Activated naive CD8-positive, alpha-beta T cell treated with anti-CD3 and anti-CD28 coated beads, Interleukin-2, amount 10 ng/mL, durations not matched to agents 7 days and 5 days (primary cell): Measurements from ENCODE around the gene CDKN1A. TPM values are rescaled to one million over a fixed set of nuclear protein-coding genes. Genes with fewer than 3 reads are reported as not detected.

Experiments used
- ATAC-seq: fragments of 150-1000 bp; cut with Tn5 transposase; one replicate; pipeline ENCODE4 v1.10.0; 2021; ENCODE audit warnings: low read depth, moderate library complexity
- POLR2A ChIA-PET: fragments of 350-600 bp; sonication (Branson Sonifier 250); formaldehyde crosslinking; loops from one replicate; lab custom pipeline; 2021; ENCODE audit warnings: antibody characterized with exemption; lab: Charles Lee
- DNase-seq: peaks from one replicate; pipeline ENCODE4 v3.0.0; 2021
- H3K27ac Mint-ChIP-seq: one replicate; pipeline ENCODE4 v1.8.0; 2022; ENCODE audit warnings: mild to moderate bottlenecking, mixed read lengths
- H3K27me3 Mint-ChIP-seq: one replicate; pipeline ENCODE4 v1.8.0; 2022; ENCODE audit warnings: mild to moderate bottlenecking, moderate library complexity, mixed read lengths
- H3K36me3 Mint-ChIP-seq: one replicate; pipeline ENCODE4 v1.8.0; 2021; ENCODE audit warnings: mild to moderate bottlenecking, mixed read lengths
- H3K4me1 Mint-ChIP-seq: one replicate; pipeline ENCODE4 v1.8.0; 2021; ENCODE audit warnings: mixed read lengths
- H3K4me3 Mint-ChIP-seq: one replicate; pipeline ENCODE4 v1.8.0; 2022; ENCODE audit warnings: mild to moderate bottlenecking, moderate library complexity, mixed read lengths
- H3K9me3 Mint-ChIP-seq: one replicate; pipeline ENCODE4 v1.8.0; 2021; ENCODE audit warnings: mixed read lengths
- total RNA-seq, 2 experiments: library from RNA; stranded (reverse); gene quantifications; one replicate each; pipeline ENCODE4 v1.2.3, GENCODE V29; 2021

The CDKN1A gene
- total RNA-seq, 2 experiments from 2014 or later: 25.1 to 25.9 TPM

- Mint-ChIP-seq H3K27me3 (peaks cover 2% of the 10 kb centered on the region), H3K4me3 (peak overlapping the region; percentile 25), H3K27ac (no peak overlapping the region), H3K4me1 (peaks cover 22% of the 10 kb centered on the region), H3K9me3 (no peaks in the 10 kb centered on the region), H3K36me3 (no peaks in the 10 kb centered on the region)
- POLR2A ChIA-PET: no interaction called here
- DNase-seq (no peak), ATAC-seq (peak; percentile 55)
Observed at GRCh38 chr6:36727505-36728021, 49.0 kb downstream of the CDKN1A start.

GRCh38 chr6:36728289-36729160, 50.0 kb downstream of the CDKN1A start:
- ATAC-seq: no peak
- peaks cover 22% of the 10 kb centered on the region for H3K4me1 Mint-ChIP-seq
- peaks cover 2% of the 10 kb centered on the region for H3K27me3 Mint-ChIP-seq
- H3K27ac Mint-ChIP-seq: no peak overlapping the region
- DNase-seq: no peak
- H3K4me3 Mint-ChIP-seq: peak overlapping the region; percentile 25
- POLR2A ChIA-PET: no interaction called here
- H3K9me3 Mint-ChIP-seq: no peaks in the 10 kb centered on the region
- H3K36me3 Mint-ChIP-seq: no peaks in the 10 kb centered on the region

- Mint-ChIP-seq H3K4me3 (no peak overlapping the region), H3K9me3 (no peaks in the 10 kb centered on the region), H3K4me1 (peaks cover 24% of the 10 kb centered on the region), H3K27me3 (peaks cover 2% of the 10 kb centered on the region), H3K36me3 (peaks cover 1% of the 10 kb centered on the region), H3K27ac (no peak overlapping the region)
- no peak for DNase-seq
- POLR2A ChIA-PET: no interaction called here
- no peak for ATAC-seq
Observed at GRCh38 chr6:36729161-36729524, 50.6 kb downstream of the CDKN1A start.

GRCh38 chr6:36730424-36731380, 52.2 kb downstream of the CDKN1A start:
- Mint-ChIP-seq H3K27me3 (peaks cover 2% of the 10 kb centered on the region), H3K36me3 (peaks cover 1% of the 10 kb centered on the region), H3K4me1 (peaks cover 29% of the 10 kb centered on the region), H3K4me3 (no peak overlapping the region), H3K9me3 (no peaks in the 10 kb centered on the region), H3K27ac (no peak overlapping the region)
- ATAC-seq: no peak
- DNase-seq: no peak
- POLR2A ChIA-PET: interaction anchor here (0.6 kb wide), 2 partner anchors 12 to 235 kb away, joined by 3 read pairs; no protein-coding TSS in a partner anchor

- H3K4me1 Mint-ChIP-seq: peaks cover 29% of the 10 kb centered on the region
- H3K36me3 Mint-ChIP-seq: peaks cover 1% of the 10 kb centered on the region
- DNase-seq (peak; percentile 16), ATAC-seq (no peak)
- peaks cover 2% of the 10 kb centered on the region for H3K27me3 Mint-ChIP-seq
- POLR2A ChIA-PET: no interaction called here
- H3K4me3 Mint-ChIP-seq: no peak overlapping the region
- H3K27ac Mint-ChIP-seq: no peak overlapping the region
- no peaks in the 10 kb centered on the region for H3K9me3 Mint-ChIP-seq
Observed at GRCh38 chr6:36731622-36732310, 53.3 kb downstream of the CDKN1A start.

- Mint-ChIP-seq H3K27ac (no peak overlapping the region), H3K4me3 (no peak overlapping the region), H3K9me3 (no peaks in the 10 kb centered on the region), H3K36me3 (peaks cover 1% of the 10 kb centered on the region), H3K27me3 (peaks cover 2% of the 10 kb centered on the region), H3K4me1 (peaks cover 17% of the 10 kb centered on the region)
- POLR2A ChIA-PET: no interaction called here
- DNase-seq: no peak
- no peak for ATAC-seq
Observed at GRCh38 chr6:36733300-36733699, 54.8 kb downstream of the CDKN1A start.

- ATAC-seq (no peak), DNase-seq (no peak)
- Mint-ChIP-seq H3K4me3 (peak overlapping the region; percentile 48), H3K27ac (peak overlapping the region; percentile 72), H3K36me3 (peaks cover 1% of the 10 kb centered on the region), H3K27me3 (peaks cover under 1% of the 10 kb centered on the region), H3K4me1 (peaks cover 16% of the 10 kb centered on the region), H3K9me3 (no peaks in the 10 kb centered on the region)
- POLR2A ChIA-PET: interaction anchor here (1.4 kb wide), 1 partner anchor 57 kb away, joined by 3 read pairs; the partner anchor contains the start of gene CDKN1A
Observed at GRCh38 chr6:36734486-36735060, 56.1 kb downstream of the CDKN1A start.

GRCh38 chr6:36735110-36736071, 56.9 kb downstream of the CDKN1A start:
- Mint-ChIP-seq H3K27ac (peak overlapping the region; percentile 72), H3K9me3 (no peaks in the 10 kb centered on the region), H3K27me3 (no peaks in the 10 kb centered on the region), H3K36me3 (peaks cover 1% of the 10 kb centered on the region), H3K4me1 (peaks cover 20% of the 10 kb centered on the region), H3K4me3 (peak overlapping the region; percentile 48)
- DNase-seq (no peak), ATAC-seq (peak; percentile 92)
- POLR2A ChIA-PET: interaction anchor here (1.4 kb wide), 1 partner anchor 58 kb away, joined by 3 read pairs; the partner anchor contains the start of gene CDKN1A

Other genes starting within 250 kb of the CDKN1A start
- under 1 TPM; 0.22 to 0.37 TPM for gene PXT1, start 235.9 kb upstream of the CDKN1A start, total RNA-seq
- 10 to 100 TPM; 45.7 to 50.0 TPM for gene KCTD20, start 235.7 kb upstream of the CDKN1A start, total RNA-seq
- gene STK38, start 131.2 kb upstream of the CDKN1A start, total RNA-seq: 10 to 100 TPM; 86.5 to 95.3 TPM
- gene SRSF3, start 84.4 kb upstream of the CDKN1A start, total RNA-seq: 100 to 1,000 TPM; 389 to 396 TPM
- not detected for gene RAB44, start 19.1 kb downstream of the CDKN1A start, total RNA-seq
- gene CPNE5, start 160.7 kb downstream of the CDKN1A start, total RNA-seq: 1 to 10 TPM in 1 of 2 experiments, under 1 TPM in 1; 0.99 to 1.3 TPM
- 10 to 100 TPM; 18.5 to 19.9 TPM for gene PPIL1, start 196.1 kb downstream of the CDKN1A start, total RNA-seq
- 10 to 100 TPM; 45.3 to 46.0 TPM for gene C6orf89, start 207.2 kb downstream of the CDKN1A start, total RNA-seq